ENCODE measurements around the gene ARFGEF2.

DNA sequence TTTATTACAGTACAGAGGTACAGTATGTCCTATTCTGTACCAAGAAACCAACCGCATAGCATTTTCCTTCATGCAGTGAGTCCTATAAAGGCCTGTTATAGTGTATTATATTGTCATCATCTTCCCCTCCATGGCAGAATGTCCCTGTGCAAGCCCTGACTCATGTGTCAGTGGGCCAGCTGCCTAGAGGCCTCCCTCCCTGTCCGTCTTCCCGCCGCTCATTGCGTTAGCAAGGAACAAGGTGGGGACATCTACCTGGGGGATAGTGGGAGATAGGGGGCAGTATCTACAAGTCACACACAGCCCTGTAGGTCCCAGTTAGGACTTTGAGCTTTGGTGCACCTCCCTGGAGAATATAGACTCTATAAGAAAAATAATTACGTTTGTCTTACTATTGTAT is 27.1 kb downstream of the ARFGEF2 start:
- no peak for TF ChIP-seq POLR2A (IDR thresholded peaks at IDR 0.05)
- TF ChIP-seq, protein P1, sequence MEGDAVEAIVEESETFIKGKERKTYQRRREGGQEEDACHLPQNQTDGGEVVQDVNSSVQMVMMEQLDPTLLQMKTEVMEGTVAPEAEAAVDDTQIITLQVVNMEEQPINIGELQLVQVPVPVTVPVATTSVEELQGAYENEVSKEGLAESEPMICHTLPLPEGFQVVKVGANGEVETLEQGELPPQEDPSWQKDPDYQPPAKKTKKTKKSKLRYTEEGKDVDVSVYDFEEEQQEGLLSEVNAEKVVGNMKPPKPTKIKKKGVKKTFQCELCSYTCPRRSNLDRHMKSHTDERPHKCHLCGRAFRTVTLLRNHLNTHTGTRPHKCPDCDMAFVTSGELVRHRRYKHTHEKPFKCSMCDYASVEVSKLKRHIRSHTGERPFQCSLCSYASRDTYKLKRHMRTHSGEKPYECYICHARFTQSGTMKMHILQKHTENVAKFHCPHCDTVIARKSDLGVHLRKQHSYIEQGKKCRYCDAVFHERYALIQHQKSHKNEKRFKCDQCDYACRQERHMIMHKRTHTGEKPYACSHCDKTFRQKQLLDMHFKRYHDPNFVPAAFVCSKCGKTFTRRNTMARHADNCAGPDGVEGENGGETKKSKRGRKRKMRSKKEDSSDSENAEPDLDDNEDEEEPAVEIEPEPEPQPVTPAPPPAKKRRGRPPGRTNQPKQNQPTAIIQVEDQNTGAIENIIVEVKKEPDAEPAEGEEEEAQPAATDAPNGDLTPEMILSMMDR (IDR thresholded peaks at IDR 0.05): no peak
